HG03060 (cell line): ENCODE data around the gene PDE4B.
"Not testable (repeated sequence)": the region's sequence is repeated elsewhere in the genome, so short reads cannot be mapped to it uniquely, and the experiment has no call there.

Source experiments
- ATAC-seq: cut with Tn5 transposase; IDR thresholded peaks from one replicate; pipeline ENCODE4 v1.9.1; 2021; ENCODE audit warnings: low read depth, moderate number of reproducible peaks; ENCODE audit not compliant: unreplicated experiment

PDE4B gene

GRCh38 chr1:65985393-65986066 is 192.8 kb downstream of the PDE4B start:
- ATAC-seq, result no peak

DNA sequence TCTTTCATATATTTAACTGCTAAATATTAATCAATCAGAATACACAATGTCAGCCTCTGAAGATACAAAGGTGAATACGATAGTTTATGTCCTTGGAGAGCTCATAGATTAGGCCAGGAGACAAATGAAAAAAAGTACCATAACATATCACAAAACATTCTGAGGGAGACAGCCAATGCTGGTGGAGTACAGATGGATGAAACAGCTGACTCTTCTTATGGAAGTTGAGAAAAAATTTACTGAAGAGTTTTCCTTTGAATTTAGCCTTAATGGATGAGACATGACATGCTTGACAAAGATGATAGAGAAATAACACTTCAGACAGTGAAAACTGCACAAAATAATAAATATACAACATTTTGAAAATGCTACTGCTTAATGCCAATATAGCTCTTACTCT is 193.5 kb downstream of the PDE4B start:
- no peak for ATAC-seq

- ATAC-seq, result no peak
Measured at GRCh38 chr1:65990161-65990560, 197.5 kb downstream of the PDE4B start.

DNA sequence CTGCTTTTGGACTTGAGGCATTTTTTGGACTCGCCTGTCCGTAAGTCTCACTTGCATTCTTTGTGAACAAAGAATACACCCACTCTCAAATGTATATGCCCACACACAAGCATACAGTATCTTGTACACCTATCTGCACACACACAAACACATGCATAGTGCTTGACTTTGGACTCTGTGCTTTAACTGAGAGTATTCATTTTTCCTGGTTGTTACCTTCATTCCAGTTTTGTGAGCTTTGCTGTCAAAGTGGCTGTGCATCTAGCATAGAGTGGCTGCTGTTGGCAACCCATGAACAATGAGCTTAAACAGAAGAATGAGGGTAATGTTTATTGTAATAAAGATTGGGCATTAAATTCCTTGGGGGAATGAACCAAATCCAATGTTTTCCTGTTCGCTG is 199.0 kb downstream of the PDE4B start:
- no peak for ATAC-seq

- ATAC-seq, result no peak
Measured at GRCh38 chr1:65992165-65992821, 199.6 kb downstream of the PDE4B start.

GRCh38 chr1:65992831-65993271 is 200.2 kb downstream of the PDE4B start:
- no peak for ATAC-seq

GRCh38 chr1:65994223-65994622 is 201.5 kb downstream of the PDE4B start:
- ATAC-seq, result no peak

GRCh38 chr1:65995336-65995735 is 202.6 kb downstream of the PDE4B start:
- no peak for ATAC-seq

GRCh38 chr1:65995928-65996327 is 203.2 kb downstream of the PDE4B start:
- ATAC-seq, result no peak

GRCh38 chr1:65997693-65998092 is 205.0 kb downstream of the PDE4B start:
- ATAC-seq, result no peak

DNA sequence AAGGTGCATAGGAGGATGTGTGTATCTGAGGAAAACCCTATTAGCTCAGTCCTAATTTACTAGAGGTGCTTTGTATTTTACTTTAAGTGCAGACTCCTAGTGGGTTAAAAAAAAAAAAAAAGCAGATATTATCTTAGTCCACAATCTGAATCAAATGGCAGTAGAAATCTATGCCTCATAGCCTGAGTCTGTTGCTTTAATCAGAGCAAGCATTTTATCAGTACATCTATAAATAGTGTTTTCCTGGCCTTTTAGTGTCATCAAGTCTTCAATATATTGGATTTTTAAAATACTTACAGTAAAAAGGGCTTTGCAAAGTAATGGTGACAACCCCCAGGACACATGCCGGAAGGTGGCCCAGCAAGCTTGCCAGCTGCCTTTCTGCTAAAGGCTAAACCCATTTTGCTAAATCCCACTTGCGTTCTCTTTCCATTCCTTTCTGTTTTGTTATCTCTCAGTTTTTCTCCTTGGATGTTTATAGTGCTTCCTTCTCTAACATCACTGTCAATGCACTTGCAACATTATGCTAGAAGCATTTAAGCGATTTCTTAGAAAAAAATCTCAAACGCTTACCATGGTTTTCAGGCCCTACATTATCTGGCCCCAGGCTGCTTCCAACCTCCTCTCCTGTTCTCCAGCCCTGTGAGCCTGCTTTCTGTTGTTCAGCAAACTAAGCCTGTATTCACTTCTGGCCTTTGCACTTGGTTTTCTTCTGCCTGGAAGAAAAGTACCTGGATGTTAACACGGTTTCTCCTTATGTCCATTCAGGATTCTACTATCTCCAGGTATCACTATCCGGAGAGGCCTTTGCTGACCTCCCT is 206.3 kb downstream of the PDE4B start:
- ATAC-seq, result no peak

- ATAC-seq, result no peak
Measured at GRCh38 chr1:66000033-66000637, 207.4 kb downstream of the PDE4B start.

DNA sequence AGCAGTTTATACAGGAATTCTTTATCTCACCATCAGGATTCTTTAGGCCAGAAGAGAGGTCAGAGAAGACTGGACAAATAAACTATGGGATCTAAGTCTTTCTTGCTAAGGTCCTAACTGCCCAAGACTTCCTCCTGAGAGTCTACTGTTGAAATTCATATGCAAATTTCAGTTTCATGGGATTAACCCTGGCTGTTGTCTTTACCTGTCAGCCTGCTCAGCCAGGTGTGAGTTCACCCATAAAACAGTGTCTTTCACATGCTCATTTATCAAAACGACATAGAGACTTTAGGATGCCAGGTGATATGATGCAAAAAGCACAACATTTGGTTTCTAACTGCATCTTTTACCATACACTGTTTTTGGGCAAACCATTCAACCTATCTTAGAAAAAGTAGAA is 211.0 kb downstream of the PDE4B start:
- ATAC-seq, result no peak

GRCh38 chr1:66006534-66006933 is 213.8 kb downstream of the PDE4B start:
- ATAC-seq, result not testable (repeated sequence)

- no peak for ATAC-seq
Measured at GRCh38 chr1:66012106-66012784, 219.6 kb downstream of the PDE4B start.

GRCh38 chr1:66013371-66013770 is 220.7 kb downstream of the PDE4B start:
- ATAC-seq, result no peak

- no peak for ATAC-seq
Measured at GRCh38 chr1:66022904-66023620, 230.4 kb downstream of the PDE4B start.

DNA sequence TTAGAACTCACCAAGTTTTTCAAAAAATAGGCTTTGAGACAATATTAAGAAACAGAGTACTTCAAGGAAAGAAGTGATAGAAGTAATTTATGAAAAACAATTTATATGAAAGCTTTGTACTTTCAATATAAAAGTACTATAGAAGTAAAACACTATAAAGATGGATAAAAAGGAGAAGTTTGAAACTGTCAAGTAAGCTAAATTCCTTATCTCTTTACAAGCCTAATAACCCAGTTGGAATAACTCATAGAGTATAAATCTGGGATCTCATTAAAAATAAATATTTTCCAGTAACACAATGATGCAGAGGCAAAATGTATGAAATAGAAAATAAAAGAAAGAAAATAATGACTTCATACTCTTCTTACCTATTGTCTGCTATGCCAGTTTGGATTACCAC is 232.5 kb downstream of the PDE4B start:
- no peak for ATAC-seq

DNA sequence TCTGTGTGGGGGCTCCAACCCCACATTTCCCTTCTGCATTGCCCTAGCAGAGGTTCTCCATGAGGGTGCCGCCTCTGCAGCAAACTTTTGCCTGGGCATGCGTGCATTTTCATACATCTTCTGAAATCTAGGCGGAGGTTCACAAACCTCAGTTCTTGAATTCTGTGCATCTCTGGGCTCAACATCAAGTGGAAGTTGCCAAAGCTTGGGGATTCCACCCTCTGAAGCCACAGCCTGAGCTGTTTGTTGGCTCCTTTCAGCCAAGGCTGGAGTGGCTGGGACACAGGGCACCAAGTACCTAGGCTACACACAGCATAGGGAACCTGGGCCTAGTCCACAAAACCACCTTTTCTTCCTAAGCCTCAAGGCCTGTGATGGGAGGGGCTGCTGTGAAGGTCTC is 235.3 kb downstream of the PDE4B start:
- ATAC-seq, result no peak

GRCh38 chr1:66033781-66034180 is 241.1 kb downstream of the PDE4B start:
- no peak for ATAC-seq
